ENCODE data around the gene TUFM. TPM values are rescaled to one million over a fixed set of nuclear protein-coding genes. Genes with fewer than 3 reads are reported as not detected.

TUFM gene
- total RNA-seq, 1 donor from 2014 or later: 67.8 TPM

GRCh38 chr16:28866454-28866804, 20.3 kb upstream of the TUFM start:
- Histone ChIP-seq H3K4me3 (ENCODE audit: low read length in 3 of 3) (no peak overlapping the region), H3K27ac (ENCODE audit: low read depth, low read length) (no peak overlapping the region), H3K27me3 (ENCODE audit: control insufficient read depth in 3 of 3, insufficient read depth in 3 of 3, low read length in 3 of 3) (no peaks in the 10 kb centered on the region), H3K4me1 (ENCODE audit: control insufficient read depth in 3 of 3, insufficient read depth in 3 of 3, low read length in 3 of 3) (peaks cover 16 to 22% (median 17%) of the 10 kb centered on the region in 3 donors), H3K9me3 (ENCODE audit: control insufficient read depth in 3 of 3, low read length in 3 of 3) (no peaks in the 10 kb centered on the region), H3K9ac (ENCODE audit: low read depth in 1 of 3, low read length in 3 of 3) (no peak overlapping the region), H3K36me3 (ENCODE audit: control insufficient read depth in 3 of 3, insufficient read depth in 3 of 3, low read length in 3 of 3) (peaks cover 34 to 40% (median 36%) of the 10 kb centered on the region in 3 donors)

- peaks cover 29 to 35% (median 34%) of the 10 kb centered on the region in 3 donors for H3K36me3 ChIP-seq (ENCODE audit: control insufficient read depth in 3 of 3, insufficient read depth in 3 of 3, low read length in 3 of 3)
- H3K4me1 ChIP-seq (ENCODE audit: control insufficient read depth in 3 of 3, insufficient read depth in 3 of 3, low read length in 3 of 3): peaks cover 16 to 22% (median 17%) of the 10 kb centered on the region in 3 donors
- no peaks in the 10 kb centered on the region for H3K27me3 ChIP-seq (ENCODE audit: control insufficient read depth in 3 of 3, insufficient read depth in 3 of 3, low read length in 3 of 3)
- no peak overlapping the region for H3K4me3 ChIP-seq (ENCODE audit: low read length in 3 of 3)
- H3K9me3 ChIP-seq (ENCODE audit: control insufficient read depth in 3 of 3, low read length in 3 of 3): no peaks in the 10 kb centered on the region
- no peak overlapping the region for H3K27ac ChIP-seq (ENCODE audit: low read depth, low read length)
- H3K9ac ChIP-seq (ENCODE audit: low read depth in 1 of 3, low read length in 3 of 3): peak overlapping the region in 1 of 3 donors; percentile 8
Measured at GRCh38 chr16:28865722-28866453, 19.7 kb upstream of the TUFM start.

- Histone ChIP-seq H3K4me3 (ENCODE audit: low read length in 3 of 3) (peak overlapping the region; percentile 90 to 99 (median 99)), H3K36me3 (ENCODE audit: control insufficient read depth in 3 of 3, insufficient read depth in 3 of 3, low read length in 3 of 3) (peaks cover 22 to 28% (median 27%) of the 10 kb centered on the region in 3 donors), H3K27ac (ENCODE audit: low read depth, low read length) (peak overlapping the region; percentile 87), H3K4me1 (ENCODE audit: control insufficient read depth in 3 of 3, insufficient read depth in 3 of 3, low read length in 3 of 3) (peaks cover 16 to 22% (median 17%) of the 10 kb centered on the region in 3 donors), H3K9ac (ENCODE audit: low read depth in 1 of 3, low read length in 3 of 3) (peak overlapping the region; percentile 94 to 99 (median 98)), H3K27me3 (ENCODE audit: control insufficient read depth in 3 of 3, insufficient read depth in 3 of 3, low read length in 3 of 3) (no peaks in the 10 kb centered on the region), H3K9me3 (ENCODE audit: control insufficient read depth in 3 of 3, low read length in 3 of 3) (no peaks in the 10 kb centered on the region)
Measured at GRCh38 chr16:28865001-28865688, 19.0 kb upstream of the TUFM start.

GRCh38 chr16:28863929-28864793, 18.0 kb upstream of the TUFM start:
- H3K9ac ChIP-seq (ENCODE audit: low read depth in 1 of 3, low read length in 3 of 3): peak overlapping the region; percentile 94 to 99 (median 98)
- H3K9me3 ChIP-seq (ENCODE audit: control insufficient read depth in 3 of 3, low read length in 3 of 3): no peaks in the 10 kb centered on the region
- H3K27me3 ChIP-seq (ENCODE audit: control insufficient read depth in 3 of 3, insufficient read depth in 3 of 3, low read length in 3 of 3): no peaks in the 10 kb centered on the region
- H3K4me1 ChIP-seq (ENCODE audit: control insufficient read depth in 3 of 3, insufficient read depth in 3 of 3, low read length in 3 of 3): peaks cover 16 to 22% (median 17%) of the 10 kb centered on the region in 3 donors
- H3K4me3 ChIP-seq (ENCODE audit: low read length in 3 of 3): peak overlapping the region; percentile 90 to 99 (median 99)
- H3K36me3 ChIP-seq (ENCODE audit: control insufficient read depth in 3 of 3, insufficient read depth in 3 of 3, low read length in 3 of 3): peaks cover 13 to 19% (median 17%) of the 10 kb centered on the region in 3 donors
- peak overlapping the region; percentile 87 for H3K27ac ChIP-seq (ENCODE audit: low read depth, low read length)

GRCh38 chr16:28859326-28859725, 13.2 kb upstream of the TUFM start:
- Histone ChIP-seq H3K9me3 (ENCODE audit: control insufficient read depth in 3 of 3, low read length in 3 of 3) (no peaks in the 10 kb centered on the region), H3K27me3 (ENCODE audit: control insufficient read depth in 3 of 3, insufficient read depth in 3 of 3, low read length in 3 of 3) (no peaks in the 10 kb centered on the region), H3K4me1 (ENCODE audit: control insufficient read depth in 3 of 3, insufficient read depth in 3 of 3, low read length in 3 of 3) (peaks cover 4 to 7% (median 6%) of the 10 kb centered on the region in 3 donors), H3K27ac (ENCODE audit: low read depth, low read length) (no peak overlapping the region), H3K4me3 (ENCODE audit: low read length in 3 of 3) (no peak overlapping the region), H3K9ac (ENCODE audit: low read depth in 1 of 3, low read length in 3 of 3) (no peak overlapping the region), H3K36me3 (ENCODE audit: control insufficient read depth in 3 of 3, insufficient read depth in 3 of 3, low read length in 3 of 3) (peaks cover 0 to 2% (median 0%) of the 10 kb centered on the region in 3 donors)

GRCh38 chr16:28858421-28858820, 12.3 kb upstream of the TUFM start:
- no peak overlapping the region for H3K27ac ChIP-seq (ENCODE audit: low read depth, low read length)
- no peak overlapping the region for H3K9ac ChIP-seq (ENCODE audit: low read depth in 1 of 3, low read length in 3 of 3)

GRCh38 chr16:28846933-28847273, 755 bp upstream of the TUFM start:
- Histone ChIP-seq H3K27me3 (ENCODE audit: control insufficient read depth in 3 of 3, insufficient read depth in 3 of 3, low read length in 3 of 3) (no peaks in the 10 kb centered on the region), H3K36me3 (ENCODE audit: control insufficient read depth in 3 of 3, insufficient read depth in 3 of 3, low read length in 3 of 3) (peaks cover 32 to 33% (median 33%) of the 10 kb centered on the region in 3 donors), H3K4me1 (ENCODE audit: control insufficient read depth in 3 of 3, insufficient read depth in 3 of 3, low read length in 3 of 3) (peaks cover 18 to 27% (median 21%) of the 10 kb centered on the region in 3 donors), H3K27ac (ENCODE audit: low read depth, low read length) (peak overlapping the region; percentile 88), H3K9ac (ENCODE audit: low read depth in 1 of 3, low read length in 3 of 3) (peak overlapping the region; percentile 93 to 99 (median 95)), H3K9me3 (ENCODE audit: control insufficient read depth in 3 of 3, low read length in 3 of 3) (no peaks in the 10 kb centered on the region), H3K4me3 (ENCODE audit: low read length in 3 of 3) (peak overlapping the region; percentile 96 to 100 (median 100))

More at GRCh38 chr16:28858421-28858820, 12.3 kb upstream of the TUFM start:
- peaks cover 0 to 3% (median 3%) of the 10 kb centered on the region in 3 donors for H3K4me1 ChIP-seq (ENCODE audit: control insufficient read depth in 3 of 3, insufficient read depth in 3 of 3, low read length in 3 of 3)
- H3K36me3 ChIP-seq (ENCODE audit: control insufficient read depth in 3 of 3, insufficient read depth in 3 of 3, low read length in 3 of 3): peaks cover 0 to 2% (median 0%) of the 10 kb centered on the region in 3 donors
- H3K9me3 ChIP-seq (ENCODE audit: control insufficient read depth in 3 of 3, low read length in 3 of 3): no peaks in the 10 kb centered on the region
- no peak overlapping the region for H3K4me3 ChIP-seq (ENCODE audit: low read length in 3 of 3)
- H3K27me3 ChIP-seq (ENCODE audit: control insufficient read depth in 3 of 3, insufficient read depth in 3 of 3, low read length in 3 of 3): no peaks in the 10 kb centered on the region

GRCh38 chr16:28845761-28846079, 428 bp downstream of the TUFM start:
- Histone ChIP-seq H3K27ac (ENCODE audit: low read depth, low read length) (peak overlapping the region; percentile 86), H3K4me3 (ENCODE audit: low read length in 3 of 3) (peak overlapping the region; percentile 98 to 100 (median 100)), H3K4me1 (ENCODE audit: control insufficient read depth in 3 of 3, insufficient read depth in 3 of 3, low read length in 3 of 3) (peaks cover 18 to 27% (median 21%) of the 10 kb centered on the region in 3 donors), H3K36me3 (ENCODE audit: control insufficient read depth in 3 of 3, insufficient read depth in 3 of 3, low read length in 3 of 3) (peaks cover 33 to 35% (median 35%) of the 10 kb centered on the region in 3 donors), H3K9me3 (ENCODE audit: control insufficient read depth in 3 of 3, low read length in 3 of 3) (no peaks in the 10 kb centered on the region), H3K9ac (ENCODE audit: low read depth in 1 of 3, low read length in 3 of 3) (peak overlapping the region; percentile 98 to 100 (median 99)), H3K27me3 (ENCODE audit: control insufficient read depth in 3 of 3, insufficient read depth in 3 of 3, low read length in 3 of 3) (no peaks in the 10 kb centered on the region)

GRCh38 chr16:28845293-28845692, 855 bp downstream of the TUFM start:
- Histone ChIP-seq H3K4me1 (ENCODE audit: control insufficient read depth in 3 of 3, insufficient read depth in 3 of 3, low read length in 3 of 3) (peaks cover 18 to 27% (median 21%) of the 10 kb centered on the region in 3 donors), H3K9ac (ENCODE audit: low read depth in 1 of 3, low read length in 3 of 3) (peak overlapping the region; percentile 98 to 100 (median 99)), H3K27me3 (ENCODE audit: control insufficient read depth in 3 of 3, insufficient read depth in 3 of 3, low read length in 3 of 3) (no peaks in the 10 kb centered on the region), H3K4me3 (ENCODE audit: low read length in 3 of 3) (peak overlapping the region; percentile 98 to 100 (median 100)), H3K9me3 (ENCODE audit: control insufficient read depth in 3 of 3, low read length in 3 of 3) (no peaks in the 10 kb centered on the region), H3K36me3 (ENCODE audit: control insufficient read depth in 3 of 3, insufficient read depth in 3 of 3, low read length in 3 of 3) (peaks cover 33 to 35% (median 35%) of the 10 kb centered on the region in 3 donors), H3K27ac (ENCODE audit: low read depth, low read length) (peak overlapping the region; percentile 86)

All from skeletal muscle tissue (tissue), 4 donors.